NT2/D1 (cell line): ENCODE measurements around the gene WDR47.

Source experiments
- SUZ12 ChIP-seq: IDR thresholded peaks from 2 replicates; pipeline ENCODE4 v1.6.1; 2011; ENCODE audit not compliant: insufficient read length, insufficient read depth; ENCODE audit errors: extremely low read depth
- ZNF274 ChIP-seq: IDR thresholded peaks from 2 replicates; pipeline ENCODE4 v1.6.1; 2011; ENCODE audit warnings: mild to moderate bottlenecking, low read depth, low read length

- no peak for TF ChIP-seq SUZ12
- TF ChIP-seq ZNF274, result no peak
Observed at GRCh38 chr1:109083923-109084322, 42.0 kb upstream of the WDR47 start.
